Smooth muscle cell (in vitro differentiated cells): Measurements from ENCODE around the gene SASH1. TPM values are rescaled to one million over a fixed set of nuclear protein-coding genes. Genes with fewer than 3 reads are reported as not detected.
A peak's percentile ranks its signal among the peaks of the same experiment; 100 is the strongest.

Experiments used
- DNase-seq: peaks from one replicate; lab custom pipeline; 2025; ENCODE audit not compliant: unreplicated experiment; lab: John Stamatoyannopoulos, UW
- H2AFZ ChIP-seq: fragments of 200-600 bp; sonication (generic); 2 replicates; pipeline ENCODE4 v1.6.0; 2016; ENCODE audit warnings: antibody characterized with exemption, low read depth, mild to moderate bottlenecking
- H3F3A ChIP-seq: fragments of 200-600 bp; sonication (generic); 2 replicates; pipeline ENCODE4 v1.6.0; 2017; ENCODE audit warnings: antibody characterized with exemption, low read depth
- H3K27ac ChIP-seq: fragments of 200-600 bp; sonication (generic); 2 replicates; pipeline ENCODE4 v1.5.1; 2016; ENCODE audit warnings: low read depth, mild to moderate bottlenecking
- H3K27me3 ChIP-seq: fragments of 200-600 bp; sonication (generic); 2 replicates; pipeline ENCODE4 v1.6.1; 2016; ENCODE audit warnings: low read depth, mild to moderate bottlenecking
- H3K36me3 ChIP-seq: fragments of 200-600 bp; sonication (generic); 2 replicates; pipeline ENCODE4 v1.5.1; 2016; ENCODE audit warnings: low read depth
- H3K4me1 ChIP-seq: fragments of 200-600 bp; sonication (generic); 2 replicates; pipeline ENCODE4 v1.5.1; 2016; ENCODE audit warnings: low read depth
- H3K4me2 ChIP-seq: fragments of 200-600 bp; sonication (generic); 2 replicates; pipeline ENCODE4 v1.6.0; 2016; ENCODE audit warnings: mild to moderate bottlenecking
- H3K4me3 ChIP-seq: fragments of 200-600 bp; sonication (generic); 2 replicates; pipeline ENCODE4 v1.5.1; 2016; ENCODE audit warnings: mild to moderate bottlenecking
- H3K79me2 ChIP-seq: fragments of 200-600 bp; sonication (generic); 2 replicates; pipeline ENCODE4 v1.6.0; 2016; ENCODE audit warnings: low read depth, mild to moderate bottlenecking
- H3K9ac ChIP-seq: fragments of 200-600 bp; sonication (generic); 2 replicates; pipeline ENCODE4 v1.6.0; 2016; ENCODE audit warnings: low read depth
- H3K9me3 ChIP-seq: fragments of 200-600 bp; sonication (generic); replicated peaks from 2 replicates; pipeline ENCODE4 v1.5.1; 2016; ENCODE audit warnings: low read depth
- H4K20me1 ChIP-seq: fragments of 200-600 bp; sonication (generic); 2 replicates; pipeline ENCODE4 v1.6.0; 2016; ENCODE audit warnings: low read depth
- WGBS: methylation state at CpG from one replicate; pipeline ENCODE4 v1.1.7; 2016; ENCODE audit warnings: low lambda C conversion rate; 5-methylcytosine and 5-hydroxymethylcytosine counted together
- polyA plus RNA-seq: library from polyadenylated mRNA; unstranded; fragments of >200 nt; fragmentation: Nextera tagmentation; extraction: Ambion mirVana; gene quantifications from 2 replicates; pipeline ENCODE4 v1.2.1, GENCODE V29; 2016
- total RNA-seq: library from RNA; depleted of rRNA; stranded (reverse); fragments of >200 nt; gene quantifications from 2 replicates; pipeline ENCODE4 v1.2.3, GENCODE V29; 2014
- TF ChIP-seq, protein P1 (sequence below): fragments of 200-600 bp; sonication (generic); IDR thresholded peaks from 2 replicates; pipeline ENCODE4 v1.5.1; 2017; ENCODE audit warnings: borderline replicate concordance, mild to moderate bottlenecking, antibody characterized with exemption; ENCODE audit not compliant: insufficient read depth, poor library complexity, severe bottlenecking

Gene SASH1
- total and polyA plus RNA-seq, 2 experiments from 2014 or later = 12.7 to 16.2 TPM

DNA sequence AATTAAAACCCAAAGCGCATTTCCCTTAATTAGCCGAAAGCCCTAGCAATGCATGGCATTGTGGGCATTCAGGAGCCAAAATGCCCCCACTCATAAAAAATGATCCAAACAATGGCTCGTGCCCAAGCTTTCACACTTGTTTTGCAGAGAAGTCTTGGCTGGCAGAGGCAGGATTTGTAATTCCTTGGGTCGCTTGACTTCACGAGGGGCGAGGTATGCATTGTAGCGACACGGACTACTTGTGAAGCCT, 613 bp upstream of the SASH1 start:
- no peak for DNase-seq
- Histone ChIP-seq H3K79me2 (peaks cover 9% of the 10 kb centered on the region), H3K4me2 (peak overlapping the region; percentile 97), H3K9ac (peak overlapping the region; percentile 97), H3K4me1 (peaks cover 39% of the 10 kb centered on the region), H3K9me3 (no peaks in the 10 kb centered on the region), H2AFZ (peak overlapping the region; percentile 91), H3K27ac (peak overlapping the region; percentile 84), H3K27me3 (no peaks in the 10 kb centered on the region), H3F3A (peaks cover 5% of the 10 kb centered on the region), H4K20me1 (peaks cover 7% of the 10 kb centered on the region), H3K36me3 (no peaks in the 10 kb centered on the region), H3K4me3 (peak overlapping the region; percentile 85)
- TF ChIP-seq, protein P1, sequence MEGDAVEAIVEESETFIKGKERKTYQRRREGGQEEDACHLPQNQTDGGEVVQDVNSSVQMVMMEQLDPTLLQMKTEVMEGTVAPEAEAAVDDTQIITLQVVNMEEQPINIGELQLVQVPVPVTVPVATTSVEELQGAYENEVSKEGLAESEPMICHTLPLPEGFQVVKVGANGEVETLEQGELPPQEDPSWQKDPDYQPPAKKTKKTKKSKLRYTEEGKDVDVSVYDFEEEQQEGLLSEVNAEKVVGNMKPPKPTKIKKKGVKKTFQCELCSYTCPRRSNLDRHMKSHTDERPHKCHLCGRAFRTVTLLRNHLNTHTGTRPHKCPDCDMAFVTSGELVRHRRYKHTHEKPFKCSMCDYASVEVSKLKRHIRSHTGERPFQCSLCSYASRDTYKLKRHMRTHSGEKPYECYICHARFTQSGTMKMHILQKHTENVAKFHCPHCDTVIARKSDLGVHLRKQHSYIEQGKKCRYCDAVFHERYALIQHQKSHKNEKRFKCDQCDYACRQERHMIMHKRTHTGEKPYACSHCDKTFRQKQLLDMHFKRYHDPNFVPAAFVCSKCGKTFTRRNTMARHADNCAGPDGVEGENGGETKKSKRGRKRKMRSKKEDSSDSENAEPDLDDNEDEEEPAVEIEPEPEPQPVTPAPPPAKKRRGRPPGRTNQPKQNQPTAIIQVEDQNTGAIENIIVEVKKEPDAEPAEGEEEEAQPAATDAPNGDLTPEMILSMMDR = no peak
- 6% methylated on average over 8 of the region's 8 CpGs for WGBS

DNA sequence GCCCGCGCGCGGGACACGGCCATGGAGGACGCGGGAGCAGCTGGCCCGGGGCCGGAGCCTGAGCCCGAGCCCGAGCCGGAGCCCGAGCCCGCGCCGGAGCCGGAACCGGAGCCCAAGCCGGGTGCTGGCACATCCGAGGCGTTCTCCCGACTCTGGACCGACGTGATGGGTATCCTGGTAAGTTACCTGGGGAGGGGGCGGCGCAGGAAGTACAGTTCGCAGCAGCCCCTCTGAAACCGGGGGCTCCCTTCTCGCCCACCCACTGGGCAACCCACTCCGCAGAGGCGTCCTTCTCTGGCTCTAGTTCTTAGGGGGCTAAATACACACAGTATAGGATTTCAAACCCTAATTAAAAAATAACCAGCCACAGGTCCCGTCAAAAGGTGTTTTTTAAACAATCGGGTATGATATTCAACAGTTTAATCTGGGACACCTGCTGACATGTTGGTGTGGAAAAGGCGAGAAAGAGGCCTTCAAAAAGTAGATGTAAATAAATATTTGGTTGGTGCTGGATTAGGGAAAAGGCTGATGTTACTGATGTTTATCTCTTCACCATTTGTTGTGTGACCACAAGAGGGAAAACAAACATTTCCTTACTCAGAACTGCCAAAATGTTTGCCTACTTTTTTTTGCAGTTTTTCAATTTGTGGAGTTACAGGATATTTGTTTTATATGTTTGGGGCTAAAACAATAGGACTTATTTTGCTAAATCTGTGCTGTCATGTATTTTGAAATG, 577 bp downstream of the SASH1 start:
- Histone ChIP-seq H2AFZ (no peak overlapping the region), H3K36me3 (no peaks in the 10 kb centered on the region), H4K20me1 (peaks cover 7% of the 10 kb centered on the region), H3K79me2 (peaks cover 20% of the 10 kb centered on the region), H3K4me2 (peak overlapping the region; percentile 97), H3F3A (peaks cover 5% of the 10 kb centered on the region), H3K27ac (no peak overlapping the region), H3K27me3 (no peaks in the 10 kb centered on the region), H3K4me3 (peak overlapping the region; percentile 85), H3K9ac (peak overlapping the region; percentile 78), H3K9me3 (no peaks in the 10 kb centered on the region), H3K4me1 (peaks cover 45% of the 10 kb centered on the region)
- TF ChIP-seq, protein P1 = no peak
- no peak for DNase-seq
- WGBS = under 1% methylated on average over 26 of the region's 34 CpGs

DNA sequence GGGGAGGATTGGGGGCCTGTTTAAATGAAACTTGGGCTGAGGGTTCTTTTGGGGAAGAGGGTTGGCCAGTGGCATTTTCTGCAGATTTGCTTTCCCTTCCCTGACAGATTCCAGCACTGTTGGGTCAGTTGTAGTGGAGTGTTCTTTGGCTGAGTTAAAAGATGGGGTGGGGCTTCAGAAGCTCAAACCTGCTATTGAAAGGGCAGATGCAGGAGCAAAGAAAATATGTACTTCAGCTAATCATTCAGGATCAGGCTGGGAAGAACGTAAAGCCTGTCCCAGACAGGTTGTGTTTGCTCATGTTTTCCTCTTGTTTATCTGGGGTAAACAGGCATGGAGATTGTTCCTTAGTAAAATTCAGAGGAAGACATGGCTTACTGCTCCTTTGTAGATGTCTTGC, 2.5 kb downstream of the SASH1 start:
- H3K4me3 ChIP-seq = peak overlapping the region; percentile 12
- no peak overlapping the region for H3K4me2 ChIP-seq
- H4K20me1 ChIP-seq = peaks cover 13% of the 10 kb centered on the region
- peaks cover 5% of the 10 kb centered on the region for H3F3A ChIP-seq
- H3K9me3 ChIP-seq = no peaks in the 10 kb centered on the region
- no peak overlapping the region for H3K27ac ChIP-seq
- H3K36me3 ChIP-seq = no peaks in the 10 kb centered on the region
- TF ChIP-seq, protein P1 = no peak
- WGBS = 56% methylated on average over 1 of the region's 1 CpG
- no peak overlapping the region for H3K9ac ChIP-seq
- H3K4me1 ChIP-seq = peaks cover 45% of the 10 kb centered on the region
- H3K79me2 ChIP-seq = peaks cover 27% of the 10 kb centered on the region
- no peak for DNase-seq
- no peak overlapping the region for H2AFZ ChIP-seq
- no peaks in the 10 kb centered on the region for H3K27me3 ChIP-seq

DNA sequence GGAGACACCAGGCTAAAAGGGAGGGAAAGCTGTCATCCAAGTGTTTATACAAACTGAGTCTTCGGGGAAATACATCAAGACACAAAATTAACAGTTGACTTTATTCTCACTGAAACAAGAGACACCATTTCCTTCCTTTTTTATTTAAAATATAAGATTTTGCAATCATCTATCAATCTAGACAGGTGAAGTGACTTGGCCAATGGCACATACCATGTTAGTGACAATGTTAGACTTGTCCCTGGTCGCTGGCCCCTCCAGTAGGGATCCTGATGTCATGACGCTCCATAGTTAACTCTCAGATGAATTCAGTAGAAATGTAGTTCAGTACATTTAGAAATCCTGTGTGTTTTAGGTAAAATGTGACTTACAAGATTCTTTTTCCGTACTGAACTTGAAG, 2.9 kb downstream of the SASH1 start:
- no peak overlapping the region for H2AFZ ChIP-seq
- no peak overlapping the region for H3K4me2 ChIP-seq

More for the DNA sequence above, 2.9 kb downstream of the SASH1 start:
- TF ChIP-seq, protein P1 = no peak
- no peak for DNase-seq
- Histone ChIP-seq H3K79me2 (peaks cover 27% of the 10 kb centered on the region), H3K27me3 (no peaks in the 10 kb centered on the region), H3K4me1 (peaks cover 45% of the 10 kb centered on the region), H3F3A (peaks cover 5% of the 10 kb centered on the region), H3K9ac (no peak overlapping the region), H3K36me3 (no peaks in the 10 kb centered on the region), H3K27ac (no peak overlapping the region), H3K9me3 (no peaks in the 10 kb centered on the region), H3K4me3 (peak overlapping the region; percentile 12), H4K20me1 (peaks cover 17% of the 10 kb centered on the region)
- 80% methylated on average over 4 of the region's 4 CpGs for WGBS
